CD4-positive, alpha-beta T cell treated with Interleukin-6 for 4 hours (primary cell): ENCODE measurements around the gene SLFN12.
"Not testable (repeated sequence)": the region's sequence is repeated elsewhere in the genome, so short reads cannot be mapped to it uniquely, and the experiment has no call there.

Experiments
- DNase-seq: peaks from one replicate; pipeline ENCODE4 v3.0.0-alpha.2; 2020; ENCODE audit warnings: mixed read lengths

The SLFN12 gene

GRCh38 chr17:35406568-35406967 lies 25.7 kb downstream of the SLFN12 start:
- DNase-seq, result no peak

- DNase-seq, result no peak
These were observed 27.9 kb downstream of the SLFN12 start for GRCh38 chr17:35404360-35404759.

- DNase-seq, result not testable (repeated sequence)
These were observed 38.5 kb downstream of the SLFN12 start for GRCh38 chr17:35393783-35394182.

GRCh38 chr17:35390663-35391062 lies 41.6 kb downstream of the SLFN12 start:
- no peak for DNase-seq

GRCh38 chr17:35390156-35390555 lies 42.1 kb downstream of the SLFN12 start:
- no peak for DNase-seq

GRCh38 chr17:35387496-35387895 lies 44.8 kb downstream of the SLFN12 start:
- DNase-seq, result no peak

GRCh38 chr17:35377706-35378105 lies 54.6 kb downstream of the SLFN12 start:
- no peak for DNase-seq

- no peak for DNase-seq
These were observed 55.2 kb downstream of the SLFN12 start for GRCh38 chr17:35377068-35377467.

- no peak for DNase-seq
These were observed 56.1 kb downstream of the SLFN12 start for GRCh38 chr17:35376245-35376644.

- no peak for DNase-seq
These were observed 57.4 kb downstream of the SLFN12 start for GRCh38 chr17:35374766-35375344.

- peak; percentile 53 for DNase-seq
These were observed 58.1 kb downstream of the SLFN12 start for GRCh38 chr17:35373984-35374765.

GRCh38 chr17:35373534-35373983 lies 58.7 kb downstream of the SLFN12 start, which contains the start of gene SLFN11:
SLFN11 (minus strand) TSS chr17:35373621; CDS start chr17:35363807, 9,814 bp downstream.
- DNase-seq, result peak; percentile 77

- DNase-seq, result peak; percentile 33
These were observed 59.3 kb downstream of the SLFN12 start for GRCh38 chr17:35372846-35373533.

- no peak for DNase-seq
These were observed 60.4 kb downstream of the SLFN12 start for GRCh38 chr17:35371934-35372333.

GRCh38 chr17:35368081-35368830 lies 64.0 kb downstream of the SLFN12 start:
- DNase-seq, result peak; percentile 21

- DNase-seq, result no peak
These were observed 71.3 kb downstream of the SLFN12 start for GRCh38 chr17:35361027-35361426.
